ENCODE results near the gene GTSF1L.
"Not testable (repeated sequence)": the region's sequence is repeated elsewhere in the genome, so short reads cannot be mapped to it uniquely, and the experiment has no call there.

Gene GTSF1L

DNA sequence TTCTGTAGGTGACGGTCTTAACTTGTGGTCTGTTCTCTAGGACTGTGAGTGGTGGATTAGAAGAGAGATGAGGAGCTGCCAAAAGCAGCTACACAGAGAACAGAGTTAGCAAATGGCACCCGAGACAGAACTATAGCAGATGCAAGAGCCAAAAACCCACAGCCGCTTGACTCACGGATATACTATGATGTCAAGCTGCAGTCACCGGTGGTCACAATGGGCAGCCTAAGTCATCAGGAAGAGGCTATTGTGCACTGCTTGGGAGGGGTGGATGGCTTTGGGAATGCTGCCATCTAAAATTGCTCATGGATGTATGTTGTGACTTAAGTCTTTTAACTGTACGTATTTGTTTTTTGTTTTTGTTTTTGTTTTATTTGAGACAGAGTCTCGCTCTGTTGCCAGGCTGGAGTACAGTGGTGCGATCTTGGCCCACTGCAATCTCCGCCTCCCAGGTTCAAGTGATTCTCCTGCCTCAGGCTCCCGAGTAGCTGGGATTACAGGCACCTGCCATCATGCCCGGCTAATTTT, at the start of gene GTSF1L:
Gene GTSF1L (minus strand): TSS at position 192 of the 528 bp plus-strand sequence. CDS start 308 bp downstream, outside the sequence.
- H3K27me3 ChIP-seq (ENCODE audit: control insufficient read depth, insufficient read depth, low read length) = no peaks in the 10 kb centered on the region
- H3K4me1 ChIP-seq (ENCODE audit: control insufficient read depth, insufficient read depth, low read length) = no peaks in the 10 kb centered on the region
- no peaks in the 10 kb centered on the region for H3K36me3 ChIP-seq (ENCODE audit: control insufficient read depth, insufficient read depth, low read length)

DNA sequence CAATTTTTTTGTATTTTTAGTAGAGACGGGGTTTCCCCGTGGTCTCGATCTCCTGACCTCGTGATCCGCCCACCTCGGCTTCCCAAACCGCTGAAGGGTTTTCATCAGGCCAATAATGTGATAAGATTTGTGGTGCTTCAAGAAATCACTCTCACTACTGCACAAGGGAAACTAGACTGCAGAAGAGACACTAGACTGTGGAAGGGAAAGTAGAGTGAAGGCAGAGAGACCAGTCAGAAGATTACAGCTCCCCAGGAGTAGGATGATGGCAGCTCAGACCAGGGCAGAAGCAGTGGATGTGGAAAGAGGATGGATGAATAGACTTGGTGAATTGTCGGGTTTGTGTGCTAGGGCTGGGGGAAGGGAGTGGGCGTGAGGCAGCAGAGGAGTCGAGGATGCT, 48.0 kb upstream of the GTSF1L start:
- no peak overlapping the region for H3K9ac ChIP-seq (ENCODE audit: low read length)
- no peak overlapping the region for H3K4me3 ChIP-seq (ENCODE audit: low read length)

More for the DNA sequence above, at the start of gene GTSF1L:
- Histone ChIP-seq H3K9me3 (ENCODE audit: control insufficient read depth, low read length) (no peaks in the 10 kb centered on the region), H3K9ac (ENCODE audit: low read length) (no peak within 1 kb of the TSS), H3K4me3 (ENCODE audit: low read length) (no peak within 1 kb of the TSS)

DNA sequence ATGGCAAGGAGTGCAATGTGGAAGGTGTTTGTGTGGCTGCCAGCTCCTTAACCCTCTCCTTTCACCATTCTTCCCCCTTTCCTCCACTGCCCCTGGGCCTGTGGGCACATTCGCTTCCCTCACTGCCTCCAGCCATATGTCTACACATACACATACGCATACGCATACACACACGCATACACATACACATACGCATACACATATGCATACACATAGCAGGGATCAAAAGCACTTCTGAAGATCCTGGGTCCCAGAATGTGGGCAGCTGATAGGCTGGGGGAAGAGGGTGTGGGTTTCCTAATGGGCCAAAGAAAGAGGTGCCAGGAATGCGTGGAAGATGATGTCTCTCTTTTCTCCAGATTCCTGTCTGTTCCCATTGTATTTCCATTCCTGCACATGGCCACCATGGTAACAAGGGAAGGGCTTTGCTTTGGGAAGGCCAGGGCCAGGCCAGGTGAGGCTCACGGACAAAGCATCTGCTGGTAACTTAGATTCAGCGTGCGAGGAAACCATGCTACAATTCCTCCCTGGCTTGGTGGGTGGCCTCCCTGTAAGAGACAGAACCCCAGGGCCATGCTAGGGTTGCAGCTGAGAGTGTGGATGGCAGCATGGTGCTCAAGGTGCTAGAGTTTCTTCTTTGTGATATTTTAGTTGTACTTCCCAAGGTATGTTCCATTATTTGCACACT, 44.8 kb upstream of the GTSF1L start:
- Histone ChIP-seq H3K9ac (ENCODE audit: low read length) (no peak overlapping the region), H3K9me3 (ENCODE audit: control insufficient read depth, low read length) (no peaks in the 10 kb centered on the region), H3K27me3 (ENCODE audit: control insufficient read depth, insufficient read depth, low read length) (peaks cover 9% of the 10 kb centered on the region), H3K36me3 (ENCODE audit: control insufficient read depth, insufficient read depth, low read length) (no peaks in the 10 kb centered on the region), H3K4me1 (ENCODE audit: control insufficient read depth, insufficient read depth, low read length) (no peaks in the 10 kb centered on the region), H3K4me3 (ENCODE audit: low read length) (no peak overlapping the region)

More for the DNA sequence above, 48.0 kb upstream of the GTSF1L start:
- Histone ChIP-seq H3K36me3 (ENCODE audit: control insufficient read depth, insufficient read depth, low read length) (no peaks in the 10 kb centered on the region), H3K4me1 (ENCODE audit: control insufficient read depth, insufficient read depth, low read length) (no peaks in the 10 kb centered on the region), H3K27me3 (ENCODE audit: control insufficient read depth, insufficient read depth, low read length) (no peaks in the 10 kb centered on the region), H3K9me3 (ENCODE audit: control insufficient read depth, low read length) (no peaks in the 10 kb centered on the region)

DNA sequence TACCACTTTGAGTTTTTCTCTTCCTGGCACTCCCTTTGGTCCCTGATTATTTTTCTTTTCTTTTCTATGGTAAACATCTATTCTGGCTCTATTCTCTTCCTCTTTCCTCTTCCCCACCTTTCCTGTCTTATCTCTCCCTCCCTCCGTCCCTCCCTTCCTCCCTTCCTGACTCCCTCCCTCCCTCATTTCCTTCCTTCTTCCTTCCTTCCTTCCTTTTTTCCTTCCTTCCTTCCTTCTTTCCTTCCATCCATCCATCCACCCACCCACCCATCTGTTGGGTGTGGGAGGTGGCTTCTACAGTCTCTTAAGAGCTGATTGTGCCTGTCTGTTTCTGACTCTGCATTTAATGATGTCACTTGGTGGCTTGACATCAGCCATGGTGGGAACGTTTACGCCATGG, 43.5 kb upstream of the GTSF1L start:
- no peaks in the 10 kb centered on the region for H3K9me3 ChIP-seq (ENCODE audit: control insufficient read depth, low read length)
- no peaks in the 10 kb centered on the region for H3K36me3 ChIP-seq (ENCODE audit: control insufficient read depth, insufficient read depth, low read length)
- no peak overlapping the region for H3K9ac ChIP-seq (ENCODE audit: low read length)
- H3K27me3 ChIP-seq (ENCODE audit: control insufficient read depth, insufficient read depth, low read length) = peaks cover 15% of the 10 kb centered on the region
- no peaks in the 10 kb centered on the region for H3K4me1 ChIP-seq (ENCODE audit: control insufficient read depth, insufficient read depth, low read length)
- H3K4me3 ChIP-seq (ENCODE audit: low read length) = no peak overlapping the region

DNA sequence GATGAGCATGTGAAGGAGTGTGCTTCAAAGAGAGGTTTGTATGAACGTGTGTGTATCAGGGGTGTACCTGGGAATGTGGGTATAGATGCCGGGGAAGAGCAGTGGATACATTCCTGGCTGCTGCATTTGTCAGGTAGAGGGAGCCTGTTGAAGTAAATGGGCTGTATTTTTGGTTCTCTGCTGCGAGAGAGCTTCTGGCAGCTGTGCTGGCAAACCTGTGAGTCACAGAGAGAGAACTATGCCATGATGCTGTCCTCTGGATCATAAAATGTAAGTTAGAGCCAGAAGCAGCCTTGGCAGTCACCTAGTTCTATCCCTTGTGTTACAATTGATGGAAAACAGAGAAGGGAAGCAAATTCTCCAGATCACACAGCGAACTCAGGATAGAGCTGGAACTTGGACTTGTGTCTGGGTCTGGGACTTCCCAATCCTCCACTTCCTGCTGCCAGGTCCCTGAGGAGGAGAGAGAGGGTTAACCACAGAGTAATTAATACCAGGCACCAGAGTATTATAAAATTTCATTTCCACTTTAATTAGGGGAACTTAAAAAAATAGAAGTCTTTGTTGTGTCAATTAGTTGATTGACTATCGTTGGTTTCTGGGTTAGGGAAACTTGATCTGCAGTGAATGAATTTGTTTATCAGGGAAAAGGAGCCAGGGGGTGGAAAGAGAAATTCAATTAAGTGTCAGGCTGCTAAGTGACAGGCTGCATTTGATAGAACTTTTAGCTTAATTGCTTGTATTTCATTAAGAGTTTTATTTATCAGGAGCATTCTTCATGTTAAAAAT, 41.1 kb upstream of the GTSF1L start:
- H3K9me3 ChIP-seq (ENCODE audit: control insufficient read depth, low read length) = no peaks in the 10 kb centered on the region
- no peaks in the 10 kb centered on the region for H3K4me1 ChIP-seq (ENCODE audit: control insufficient read depth, insufficient read depth, low read length)
- H3K4me3 ChIP-seq (ENCODE audit: low read length) = no peak overlapping the region
- H3K36me3 ChIP-seq (ENCODE audit: control insufficient read depth, insufficient read depth, low read length) = no peaks in the 10 kb centered on the region
- peaks cover 15% of the 10 kb centered on the region for H3K27me3 ChIP-seq (ENCODE audit: control insufficient read depth, insufficient read depth, low read length)
- H3K9ac ChIP-seq (ENCODE audit: low read length) = no peak overlapping the region

DNA sequence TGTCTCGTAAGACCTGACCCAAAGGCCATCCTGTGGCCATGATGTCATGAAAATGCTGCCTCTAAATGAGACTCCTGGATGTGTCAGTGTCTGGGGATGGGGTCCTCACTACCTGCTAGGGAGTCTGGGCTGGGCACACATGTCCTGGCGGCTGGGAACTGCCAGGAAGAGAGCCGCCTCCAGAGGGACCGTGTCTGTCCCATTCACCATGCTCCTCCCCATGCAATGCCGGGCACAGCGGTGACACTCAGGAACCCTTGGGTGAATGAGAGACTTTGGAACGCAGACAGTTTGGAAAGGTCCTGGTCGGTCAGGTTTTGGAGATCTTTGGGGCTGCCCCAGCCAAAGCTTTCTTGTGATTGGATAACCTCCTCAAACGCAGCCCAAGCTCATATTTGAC, 40.1 kb upstream of the GTSF1L start:
- no peak overlapping the region for H3K4me3 ChIP-seq (ENCODE audit: low read length)
- H3K9ac ChIP-seq (ENCODE audit: low read length) = no peak overlapping the region
- peaks cover 15% of the 10 kb centered on the region for H3K27me3 ChIP-seq (ENCODE audit: control insufficient read depth, insufficient read depth, low read length)
- no peaks in the 10 kb centered on the region for H3K9me3 ChIP-seq (ENCODE audit: control insufficient read depth, low read length)
- H3K36me3 ChIP-seq (ENCODE audit: control insufficient read depth, insufficient read depth, low read length) = no peaks in the 10 kb centered on the region
- H3K4me1 ChIP-seq (ENCODE audit: control insufficient read depth, insufficient read depth, low read length) = no peaks in the 10 kb centered on the region

DNA sequence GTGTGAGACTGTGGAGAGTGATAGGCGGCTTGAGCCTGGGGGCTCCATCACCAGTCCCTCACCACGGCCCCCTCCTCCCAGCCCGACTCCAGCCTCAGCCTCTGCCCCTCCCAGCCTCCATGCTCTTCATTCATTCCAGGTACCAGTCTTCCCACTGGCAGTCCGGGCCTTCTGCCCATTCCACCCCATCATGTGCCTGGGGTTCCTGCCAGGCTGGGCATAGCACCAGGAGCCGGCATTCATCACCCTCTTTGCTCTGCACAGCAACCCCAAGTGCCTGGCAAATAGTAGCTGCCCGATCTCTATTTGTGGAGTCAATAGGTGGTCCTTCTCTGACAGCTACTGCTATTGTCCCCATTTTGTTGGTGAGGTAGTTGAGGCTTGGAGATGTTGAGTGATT, 39.6 kb upstream of the GTSF1L start:
- H3K36me3 ChIP-seq (ENCODE audit: control insufficient read depth, insufficient read depth, low read length) = no peaks in the 10 kb centered on the region
- H3K4me3 ChIP-seq (ENCODE audit: low read length) = no peak overlapping the region
- no peaks in the 10 kb centered on the region for H3K4me1 ChIP-seq (ENCODE audit: control insufficient read depth, insufficient read depth, low read length)
- H3K9ac ChIP-seq (ENCODE audit: low read length) = no peak overlapping the region
- H3K27me3 ChIP-seq (ENCODE audit: control insufficient read depth, insufficient read depth, low read length) = peaks cover 15% of the 10 kb centered on the region
- no peaks in the 10 kb centered on the region for H3K9me3 ChIP-seq (ENCODE audit: control insufficient read depth, low read length)

DNA sequence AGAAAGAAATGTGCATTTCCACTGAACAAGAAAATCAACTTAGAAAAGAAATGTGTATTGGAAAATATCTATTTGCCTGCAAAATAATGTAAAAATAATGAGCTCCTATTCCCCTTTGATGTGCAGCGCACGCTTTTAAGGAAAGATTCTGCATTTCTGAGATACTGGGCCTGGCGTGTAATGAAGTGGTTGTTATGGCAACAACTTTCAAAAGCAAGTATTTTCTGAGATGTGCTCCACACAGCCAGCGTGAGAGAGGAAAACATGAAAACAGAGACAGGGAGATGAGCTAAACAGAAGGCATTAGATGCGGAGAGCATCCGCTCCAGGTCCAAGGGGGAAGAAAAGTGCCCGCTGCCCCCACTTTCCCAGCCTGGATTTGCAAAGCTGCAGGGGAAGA, 39.1 kb upstream of the GTSF1L start:
- H3K9ac ChIP-seq (ENCODE audit: low read length) = no peak overlapping the region

DNA sequence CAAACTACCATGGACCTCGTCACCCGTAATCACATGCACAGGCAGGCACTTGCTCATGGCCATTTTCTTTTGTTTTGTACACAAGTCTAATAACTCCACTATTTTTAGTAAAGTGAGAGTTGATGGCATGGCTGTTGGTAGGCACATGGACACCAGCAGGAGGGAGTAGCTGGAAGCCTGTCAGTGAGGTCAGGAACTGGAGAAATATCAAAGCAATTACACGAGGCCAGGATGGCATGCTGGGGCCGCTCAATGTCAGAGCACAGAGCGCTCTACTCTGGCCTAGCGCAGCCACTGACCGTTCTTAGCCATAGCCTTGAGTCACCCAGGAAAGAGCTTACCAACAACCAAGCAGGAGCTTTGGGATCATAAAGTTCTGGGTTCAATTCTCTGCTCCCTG, 36.1 kb upstream of the GTSF1L start:
- Histone ChIP-seq H3K9ac (ENCODE audit: low read length) (no peak overlapping the region), H3K27me3 (ENCODE audit: control insufficient read depth, insufficient read depth, low read length) (peaks cover 20% of the 10 kb centered on the region), H3K4me1 (ENCODE audit: control insufficient read depth, insufficient read depth, low read length) (no peaks in the 10 kb centered on the region), H3K36me3 (ENCODE audit: control insufficient read depth, insufficient read depth, low read length) (no peaks in the 10 kb centered on the region), H3K9me3 (ENCODE audit: control insufficient read depth, low read length) (no peaks in the 10 kb centered on the region), H3K4me3 (ENCODE audit: low read length) (no peak overlapping the region)

More for the DNA sequence above, 39.1 kb upstream of the GTSF1L start:
- no peaks in the 10 kb centered on the region for H3K36me3 ChIP-seq (ENCODE audit: control insufficient read depth, insufficient read depth, low read length)
- no peaks in the 10 kb centered on the region for H3K9me3 ChIP-seq (ENCODE audit: control insufficient read depth, low read length)
- H3K27me3 ChIP-seq (ENCODE audit: control insufficient read depth, insufficient read depth, low read length) = peaks cover 15% of the 10 kb centered on the region
- no peak overlapping the region for H3K4me3 ChIP-seq (ENCODE audit: low read length)
- no peaks in the 10 kb centered on the region for H3K4me1 ChIP-seq (ENCODE audit: control insufficient read depth, insufficient read depth, low read length)

DNA sequence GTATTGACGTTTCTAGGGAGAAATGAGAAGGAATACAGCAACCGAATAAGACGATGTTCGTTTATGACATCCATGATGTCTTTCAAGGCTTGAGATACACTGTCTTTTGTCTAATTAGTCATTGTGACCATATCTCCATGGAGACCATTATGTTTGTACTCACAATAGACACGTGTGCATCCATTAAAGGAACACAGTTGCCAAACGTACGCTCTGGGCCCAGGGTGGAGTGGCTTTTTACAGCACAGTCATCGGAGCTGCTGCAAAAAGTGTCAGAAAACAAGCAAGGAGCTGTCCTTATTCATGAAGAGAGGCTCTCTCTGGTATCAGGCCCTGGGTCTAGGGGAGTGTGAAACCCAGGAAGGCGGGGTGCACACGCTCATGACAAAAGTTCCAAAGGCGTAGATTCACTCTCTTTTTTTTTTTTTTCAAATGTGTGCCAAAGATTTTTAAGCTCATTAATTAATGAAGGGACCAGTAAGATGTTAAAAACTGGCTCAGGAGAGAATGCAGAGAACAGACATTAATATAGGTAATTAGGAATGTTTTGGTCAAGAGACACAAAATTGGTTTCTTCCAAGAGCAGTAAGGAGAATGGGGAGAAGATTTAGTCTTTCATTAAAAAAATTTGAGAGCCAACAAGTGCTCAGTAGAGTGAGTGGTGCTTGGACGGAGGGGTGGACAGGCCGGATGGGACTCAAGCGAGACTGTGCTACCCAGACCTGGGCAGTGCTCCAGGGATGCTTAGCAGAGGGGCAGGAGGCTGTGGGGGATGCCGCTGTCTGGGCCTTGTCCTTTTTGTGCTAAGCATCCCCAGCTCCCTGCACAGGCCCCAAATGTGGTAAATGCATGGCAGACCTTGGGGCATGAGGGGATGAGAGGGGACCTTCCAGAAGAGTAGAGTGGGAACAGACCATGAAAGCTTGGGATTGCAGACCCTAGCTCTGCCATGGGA, 34.9 kb upstream of the GTSF1L start:
- H3K9me3 ChIP-seq (ENCODE audit: control insufficient read depth, low read length) = no peaks in the 10 kb centered on the region
- H3K4me3 ChIP-seq (ENCODE audit: low read length) = no peak overlapping the region
- H3K36me3 ChIP-seq (ENCODE audit: control insufficient read depth, insufficient read depth, low read length) = no peaks in the 10 kb centered on the region
- peaks cover 12% of the 10 kb centered on the region for H3K27me3 ChIP-seq (ENCODE audit: control insufficient read depth, insufficient read depth, low read length)
- no peak overlapping the region for H3K9ac ChIP-seq (ENCODE audit: low read length)
- no peaks in the 10 kb centered on the region for H3K4me1 ChIP-seq (ENCODE audit: control insufficient read depth, insufficient read depth, low read length)

DNA sequence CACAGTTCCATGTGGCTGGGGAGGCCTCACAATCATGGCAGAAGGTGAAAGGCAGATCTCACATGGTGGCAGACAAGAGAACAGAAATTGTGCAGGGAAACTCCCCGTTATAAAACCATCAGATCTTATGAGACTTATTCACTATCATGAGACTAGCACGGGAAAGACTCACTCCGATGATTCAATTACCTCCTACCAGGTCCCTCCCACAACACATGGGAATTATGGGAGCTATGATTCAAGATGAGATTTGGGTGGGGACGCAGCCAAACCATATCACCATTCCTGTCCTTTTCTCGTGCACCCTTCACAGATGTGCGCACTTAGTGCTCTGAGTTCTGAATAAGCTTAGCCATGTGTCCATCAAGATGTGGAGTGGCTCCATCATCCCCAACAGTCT, 31.1 kb upstream of the GTSF1L start:
- H3K9ac ChIP-seq (ENCODE audit: low read length); H3K9me3 ChIP-seq (ENCODE audit: control insufficient read depth, low read length); H3K27me3 ChIP-seq (ENCODE audit: control insufficient read depth, insufficient read depth, low read length); H3K36me3 ChIP-seq (ENCODE audit: control insufficient read depth, insufficient read depth, low read length); H3K4me3 ChIP-seq (ENCODE audit: low read length); H3K4me1 ChIP-seq (ENCODE audit: control insufficient read depth, insufficient read depth, low read length): not testable (repeated sequence)

All from mucosa of stomach (tissue), 1 donor.